Activated naive CD8-positive, alpha-beta T cell treated with anti-CD3 and anti-CD28 coated beads for 36 hours (primary cell): ENCODE data around the gene TNRC6B. TPM values are rescaled to one million over a fixed set of nuclear protein-coding genes. Genes with fewer than 3 reads are reported as not detected.
"Not testable (repeated sequence)": the region's sequence is repeated elsewhere in the genome, so short reads cannot be mapped to it uniquely, and the experiment has no call there.

Source experiments
- DNase-seq: peaks from one replicate; pipeline ENCODE4 v3.0.0; 2021
- H3K27ac Mint-ChIP-seq: one replicate; pipeline ENCODE4 v1.8.0; 2022; ENCODE audit warnings: mild to moderate bottlenecking, moderate library complexity, mixed read lengths
- H3K27me3 Mint-ChIP-seq: one replicate; pipeline ENCODE4 v1.8.0; 2022; ENCODE audit warnings: mild to moderate bottlenecking, mixed read lengths
- H3K36me3 Mint-ChIP-seq: one replicate; pipeline ENCODE4 v1.8.0; 2021; ENCODE audit warnings: mild to moderate bottlenecking, mixed read lengths
- H3K4me1 Mint-ChIP-seq: one replicate; pipeline ENCODE4 v1.8.0; 2021; ENCODE audit warnings: mixed read lengths
- H3K4me3 Mint-ChIP-seq: one replicate; pipeline ENCODE4 v1.8.0; 2022; ENCODE audit warnings: mild to moderate bottlenecking, moderate library complexity, mixed read lengths
- H3K9me3 Mint-ChIP-seq: one replicate; pipeline ENCODE4 v1.8.0; 2022; ENCODE audit warnings: mixed read lengths
- total RNA-seq, 2 experiments: library from RNA; stranded (reverse); gene quantifications; one replicate each; pipeline ENCODE4 v1.2.3, GENCODE V29; 2021

Gene TNRC6B
- total RNA-seq, 2 experiments from 2014 or later: 35.9 to 37.5 TPM

GRCh38 chr22:40302149-40302548 lies 124.4 kb downstream of the TNRC6B start:
- no peaks in the 10 kb centered on the region for H3K9me3 Mint-ChIP-seq
- DNase-seq: no peak
- H3K4me1 Mint-ChIP-seq: peaks cover 14% of the 10 kb centered on the region
- H3K27me3 Mint-ChIP-seq: no peaks in the 10 kb centered on the region
- H3K4me3 Mint-ChIP-seq: no peak overlapping the region
- peaks cover 25% of the 10 kb centered on the region for H3K36me3 Mint-ChIP-seq
- H3K27ac Mint-ChIP-seq: no peak overlapping the region

- Mint-ChIP-seq H3K4me3 (no peak overlapping the region), H3K4me1 (peaks cover 39% of the 10 kb centered on the region), H3K9me3 (no peaks in the 10 kb centered on the region), H3K27ac (peak overlapping the region; percentile 1), H3K27me3 (no peaks in the 10 kb centered on the region), H3K36me3 (peaks cover 30% of the 10 kb centered on the region)
- DNase-seq: no peak
Observed at GRCh38 chr22:40305625-40306024, 127.9 kb downstream of the TNRC6B start.

DNA sequence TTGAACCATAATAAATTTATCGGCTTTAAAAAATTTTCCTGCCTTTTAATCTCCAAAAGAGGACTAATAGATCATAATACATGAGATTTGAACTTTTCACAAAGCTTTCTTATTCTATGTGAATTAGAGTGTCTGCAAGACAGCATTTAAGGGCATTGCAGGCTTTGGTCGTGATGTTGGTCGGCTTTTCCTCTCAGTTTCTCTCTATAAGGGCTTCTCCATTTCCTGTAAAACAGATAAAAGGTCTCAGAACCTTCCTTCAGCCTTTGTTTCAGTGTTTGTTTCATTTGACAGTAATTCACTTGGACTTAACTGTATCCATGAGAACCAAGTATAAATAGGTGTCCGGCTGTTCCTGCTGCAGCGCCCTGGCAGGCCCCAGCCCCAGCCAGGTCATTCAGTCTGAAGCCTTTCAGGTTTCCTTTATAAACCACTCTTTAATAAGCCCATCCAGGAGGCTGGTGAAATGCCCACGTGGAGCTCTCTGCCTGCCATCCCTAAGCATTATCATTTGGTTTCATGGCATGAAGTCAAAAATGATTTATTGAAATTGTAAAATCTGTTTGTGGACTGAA lies 131.4 kb downstream of the TNRC6B start:
- peaks cover 26% of the 10 kb centered on the region for H3K36me3 Mint-ChIP-seq
- no peak overlapping the region for H3K4me3 Mint-ChIP-seq
- DNase-seq: no peak
- no peaks in the 10 kb centered on the region for H3K9me3 Mint-ChIP-seq
- H3K27ac Mint-ChIP-seq: peak overlapping the region; percentile 83
- H3K4me1 Mint-ChIP-seq: peaks cover 33% of the 10 kb centered on the region
- H3K27me3 Mint-ChIP-seq: no peaks in the 10 kb centered on the region

DNA sequence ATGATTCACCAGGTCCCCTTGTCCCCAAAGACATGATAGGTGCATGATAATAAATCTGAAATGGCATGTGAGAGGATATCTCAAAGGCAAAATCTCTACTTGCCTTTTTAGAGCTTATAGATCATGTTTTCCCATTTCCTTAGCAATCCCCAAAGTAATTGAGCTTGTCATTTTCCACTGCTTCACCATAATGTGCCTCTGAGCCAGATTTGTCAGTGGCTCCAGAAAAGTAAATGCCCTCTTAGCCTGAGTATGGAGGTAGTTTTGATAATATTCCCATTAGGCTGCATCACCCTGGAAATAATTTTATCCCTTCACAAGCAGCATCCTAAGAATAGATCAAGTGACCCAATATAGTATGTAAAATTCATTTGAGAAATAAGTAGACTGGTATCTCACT lies 131.9 kb downstream of the TNRC6B start:
- no peak for DNase-seq
- no peaks in the 10 kb centered on the region for H3K9me3 Mint-ChIP-seq
- H3K4me3 Mint-ChIP-seq: no peak overlapping the region
- H3K4me1 Mint-ChIP-seq: peaks cover 33% of the 10 kb centered on the region
- H3K27ac Mint-ChIP-seq: peak overlapping the region; percentile 83
- H3K36me3 Mint-ChIP-seq: peaks cover 27% of the 10 kb centered on the region
- no peaks in the 10 kb centered on the region for H3K27me3 Mint-ChIP-seq

GRCh38 chr22:40310081-40310767 lies 132.5 kb downstream of the TNRC6B start:
- H3K4me3 Mint-ChIP-seq: no peak overlapping the region
- H3K27ac Mint-ChIP-seq: no peak overlapping the region
- H3K4me1 Mint-ChIP-seq: peaks cover 33% of the 10 kb centered on the region
- no peak for DNase-seq
- no peaks in the 10 kb centered on the region for H3K9me3 Mint-ChIP-seq
- H3K27me3 Mint-ChIP-seq: no peaks in the 10 kb centered on the region
- peaks cover 29% of the 10 kb centered on the region for H3K36me3 Mint-ChIP-seq

- Mint-ChIP-seq H3K27me3 (no peaks in the 10 kb centered on the region), H3K9me3 (no peaks in the 10 kb centered on the region), H3K27ac (no peak overlapping the region), H3K36me3 (peaks cover 35% of the 10 kb centered on the region), H3K4me1 (peaks cover 32% of the 10 kb centered on the region), H3K4me3 (no peak overlapping the region)
- DNase-seq: no peak
Observed at GRCh38 chr22:40310768-40311120, 133.0 kb downstream of the TNRC6B start.

- H3K4me3 Mint-ChIP-seq, H3K27me3 Mint-ChIP-seq, H3K27ac Mint-ChIP-seq, DNase-seq, H3K9me3 Mint-ChIP-seq: not testable (repeated sequence)
- Mint-ChIP-seq H3K4me1 (peaks cover 36% of the 10 kb centered on the region), H3K36me3 (peaks cover 44% of the 10 kb centered on the region)
Observed at GRCh38 chr22:40311646-40312045, 133.9 kb downstream of the TNRC6B start.

- Mint-ChIP-seq H3K9me3 (no peaks in the 10 kb centered on the region), H3K36me3 (peaks cover 48% of the 10 kb centered on the region), H3K4me1 (peaks cover 37% of the 10 kb centered on the region), H3K27ac (no peak overlapping the region), H3K27me3 (no peaks in the 10 kb centered on the region), H3K4me3 (no peak overlapping the region)
- no peak for DNase-seq
Observed at GRCh38 chr22:40312050-40312449, 134.3 kb downstream of the TNRC6B start.

- no peaks in the 10 kb centered on the region for H3K27me3 Mint-ChIP-seq
- H3K9me3 Mint-ChIP-seq: no peaks in the 10 kb centered on the region
- DNase-seq: no peak
- H3K4me3 Mint-ChIP-seq: no peak overlapping the region
- peaks cover 28% of the 10 kb centered on the region for H3K4me1 Mint-ChIP-seq
- peak overlapping the region; percentile 26 for H3K27ac Mint-ChIP-seq
- H3K36me3 Mint-ChIP-seq: peaks cover 48% of the 10 kb centered on the region
Observed at GRCh38 chr22:40313007-40313406, 135.3 kb downstream of the TNRC6B start.

DNA sequence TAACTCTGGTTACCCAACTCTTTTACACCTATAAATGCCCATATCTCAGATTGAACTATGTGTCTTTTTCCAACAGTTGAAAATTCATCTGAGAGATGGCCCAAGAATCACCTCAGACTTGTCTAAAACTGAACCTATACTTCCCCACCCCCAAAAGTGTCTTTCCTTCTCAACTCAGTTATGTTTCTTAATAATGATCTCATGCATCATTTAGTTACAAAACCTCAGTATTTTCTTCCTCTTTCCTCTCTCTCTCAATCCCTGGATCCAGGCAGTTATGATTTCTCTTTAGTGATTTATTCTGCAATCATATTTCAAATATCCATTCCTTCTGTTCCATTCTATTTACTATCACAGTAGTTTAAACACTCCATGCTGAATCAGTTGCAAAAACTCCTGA lies 136.3 kb downstream of the TNRC6B start:
- peaks cover 44% of the 10 kb centered on the region for H3K36me3 Mint-ChIP-seq

DNA sequence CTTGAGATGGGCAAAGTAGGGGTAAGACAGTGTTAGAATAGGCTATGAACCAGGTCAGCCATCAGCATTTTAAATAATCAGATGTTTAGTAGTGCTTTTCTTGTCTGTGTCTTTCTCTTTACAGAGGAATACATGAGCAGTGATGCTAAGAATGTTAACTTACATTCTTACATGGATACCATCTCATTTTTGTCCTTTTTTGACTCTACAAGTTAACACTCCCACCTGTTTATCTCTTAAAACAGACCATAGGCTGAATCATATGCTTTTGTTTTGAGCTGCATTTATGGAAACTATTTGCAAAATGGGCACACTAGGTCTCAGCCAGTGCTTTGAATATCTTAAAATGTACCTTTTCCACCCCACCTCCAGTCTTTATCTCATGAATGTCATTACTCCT lies 143.0 kb downstream of the TNRC6B start:
- no peak overlapping the region for H3K4me3 Mint-ChIP-seq
- H3K36me3 Mint-ChIP-seq: peaks cover 49% of the 10 kb centered on the region
- DNase-seq: no peak
- H3K4me1 Mint-ChIP-seq: peaks cover 46% of the 10 kb centered on the region
- no peaks in the 10 kb centered on the region for H3K27me3 Mint-ChIP-seq
- no peaks in the 10 kb centered on the region for H3K9me3 Mint-ChIP-seq
- H3K27ac Mint-ChIP-seq: peak overlapping the region; percentile 54

More for the DNA sequence above, 136.3 kb downstream of the TNRC6B start:
- no peak overlapping the region for H3K27ac Mint-ChIP-seq
- no peaks in the 10 kb centered on the region for H3K9me3 Mint-ChIP-seq
- H3K4me3 Mint-ChIP-seq: no peak overlapping the region
- no peaks in the 10 kb centered on the region for H3K27me3 Mint-ChIP-seq
- no peak for DNase-seq
- H3K4me1 Mint-ChIP-seq: peaks cover 18% of the 10 kb centered on the region

DNA sequence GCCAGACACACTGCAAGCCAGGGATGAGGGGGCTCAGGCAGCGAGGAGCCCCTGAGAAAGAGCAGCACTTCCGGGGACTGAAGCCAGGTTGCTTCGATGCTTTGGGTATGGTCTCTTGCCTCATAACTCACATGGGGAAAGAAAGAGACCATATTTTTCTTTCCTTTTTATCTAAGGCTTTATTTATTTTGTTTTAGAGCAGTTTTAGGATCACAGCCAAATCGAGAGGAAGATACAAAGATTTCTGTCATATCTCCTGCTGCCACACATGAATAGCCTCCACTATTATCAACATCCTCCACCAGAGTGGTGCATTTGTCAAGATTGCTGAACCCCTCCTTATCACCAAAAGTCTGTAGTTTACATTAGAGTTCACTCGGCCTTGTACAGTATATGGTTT lies 144.3 kb downstream of the TNRC6B start:
- no peak for DNase-seq
- Mint-ChIP-seq H3K9me3 (no peaks in the 10 kb centered on the region), H3K4me1 (peaks cover 54% of the 10 kb centered on the region), H3K27me3 (no peaks in the 10 kb centered on the region), H3K4me3 (no peak overlapping the region), H3K27ac (peak overlapping the region; percentile 63), H3K36me3 (peaks cover 38% of the 10 kb centered on the region)

DNA sequence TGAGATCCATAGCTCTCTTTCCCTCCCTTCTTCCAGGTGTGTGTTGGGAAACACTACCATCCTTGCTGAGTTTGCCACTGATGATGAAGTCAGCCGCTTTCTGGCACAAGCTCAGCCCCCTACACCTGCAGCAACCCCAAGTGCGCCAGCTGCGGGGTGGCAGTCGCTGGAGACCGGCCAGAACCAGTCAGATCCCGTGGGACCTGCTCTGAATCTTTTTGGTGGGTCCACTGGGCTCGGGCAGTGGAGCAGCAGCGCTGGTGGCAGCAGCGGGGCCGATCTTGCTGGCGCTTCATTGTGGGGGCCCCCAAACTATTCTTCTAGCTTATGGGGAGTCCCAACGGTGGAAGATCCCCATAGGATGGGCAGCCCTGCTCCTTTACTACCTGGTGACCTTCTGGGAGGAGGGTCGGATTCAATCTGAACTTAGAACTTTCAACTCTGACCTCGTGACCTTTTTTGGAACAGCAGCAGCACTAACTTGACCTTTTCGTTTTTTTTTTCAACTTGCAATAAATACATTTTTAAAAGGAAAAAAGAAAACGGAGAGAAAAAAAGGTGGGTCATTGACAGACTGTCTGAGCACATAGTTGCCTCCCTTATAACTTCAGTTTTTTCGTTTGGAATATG lies 145.2 kb downstream of the TNRC6B start:
- no peak for DNase-seq
- peaks cover 63% of the 10 kb centered on the region for H3K4me1 Mint-ChIP-seq
- no peaks in the 10 kb centered on the region for H3K27me3 Mint-ChIP-seq
- no peaks in the 10 kb centered on the region for H3K9me3 Mint-ChIP-seq
- H3K4me3 Mint-ChIP-seq: no peak overlapping the region
- H3K27ac Mint-ChIP-seq: peak overlapping the region; percentile 68
- H3K36me3 Mint-ChIP-seq: peaks cover 29% of the 10 kb centered on the region

GRCh38 chr22:40323681-40324171 lies 146.0 kb downstream of the TNRC6B start:
- Mint-ChIP-seq H3K27me3 (no peaks in the 10 kb centered on the region), H3K36me3 (peaks cover 29% of the 10 kb centered on the region)

DNA sequence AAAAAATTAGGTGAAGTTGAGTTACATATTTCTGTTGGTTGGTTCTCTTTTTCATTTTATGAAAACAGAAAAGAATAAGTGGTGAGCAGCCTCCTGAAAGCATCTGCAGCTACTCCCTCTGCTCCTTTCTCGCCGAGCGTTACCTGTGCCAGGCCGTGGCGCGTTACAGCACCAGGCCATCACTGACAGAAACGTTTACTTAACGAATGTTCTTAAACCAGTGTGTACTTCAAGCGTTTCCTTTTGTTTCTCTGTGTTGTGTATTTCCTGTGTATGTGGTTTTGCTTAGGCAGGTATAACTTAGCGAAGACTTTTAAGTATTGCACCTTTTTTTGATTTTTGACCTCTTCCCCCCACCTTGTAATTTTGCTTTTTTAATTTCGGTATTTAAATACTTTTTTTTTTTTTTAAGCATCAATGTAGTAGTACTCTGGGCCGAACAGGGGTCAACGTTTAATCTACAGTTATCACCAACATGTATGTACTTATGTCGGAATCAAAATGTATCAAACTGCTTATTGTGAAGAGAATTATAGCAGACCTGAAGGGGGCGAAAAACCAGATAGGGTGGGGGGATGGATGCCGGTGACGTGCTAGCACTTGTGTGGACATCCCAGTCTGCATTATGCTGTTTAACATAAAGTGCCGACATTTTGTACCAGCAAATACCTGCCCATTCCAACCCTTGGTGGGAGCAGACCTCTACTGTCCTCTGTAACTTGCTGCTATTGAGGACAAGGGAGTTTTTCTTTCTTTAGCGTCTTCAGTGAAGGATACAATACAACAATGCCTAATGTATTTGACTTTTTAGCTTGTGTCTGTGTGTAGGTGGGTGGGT lies 147.0 kb downstream of the TNRC6B start:
- H3K36me3 Mint-ChIP-seq: peaks cover 29% of the 10 kb centered on the region
- no peaks in the 10 kb centered on the region for H3K9me3 Mint-ChIP-seq
- DNase-seq: peak; percentile 46
- peak overlapping the region; percentile 73 for H3K4me3 Mint-ChIP-seq
- peaks cover 75% of the 10 kb centered on the region for H3K4me1 Mint-ChIP-seq
- H3K27me3 Mint-ChIP-seq: no peaks in the 10 kb centered on the region
- peak overlapping the region; percentile 94 for H3K27ac Mint-ChIP-seq

More at GRCh38 chr22:40323681-40324171, 146.0 kb downstream of the TNRC6B start:
- Mint-ChIP-seq H3K9me3 (no peaks in the 10 kb centered on the region), H3K27ac (peak overlapping the region; percentile 94), H3K4me1 (peaks cover 71% of the 10 kb centered on the region), H3K4me3 (peak overlapping the region; percentile 73)
- DNase-seq: no peak
